ENCODE results near the gene SNX9.
"Not testable (repeated sequence)": the region's sequence is repeated elsewhere in the genome, so short reads cannot be mapped to it uniquely, and the experiment has no call there.

SNX9 gene

DNA sequence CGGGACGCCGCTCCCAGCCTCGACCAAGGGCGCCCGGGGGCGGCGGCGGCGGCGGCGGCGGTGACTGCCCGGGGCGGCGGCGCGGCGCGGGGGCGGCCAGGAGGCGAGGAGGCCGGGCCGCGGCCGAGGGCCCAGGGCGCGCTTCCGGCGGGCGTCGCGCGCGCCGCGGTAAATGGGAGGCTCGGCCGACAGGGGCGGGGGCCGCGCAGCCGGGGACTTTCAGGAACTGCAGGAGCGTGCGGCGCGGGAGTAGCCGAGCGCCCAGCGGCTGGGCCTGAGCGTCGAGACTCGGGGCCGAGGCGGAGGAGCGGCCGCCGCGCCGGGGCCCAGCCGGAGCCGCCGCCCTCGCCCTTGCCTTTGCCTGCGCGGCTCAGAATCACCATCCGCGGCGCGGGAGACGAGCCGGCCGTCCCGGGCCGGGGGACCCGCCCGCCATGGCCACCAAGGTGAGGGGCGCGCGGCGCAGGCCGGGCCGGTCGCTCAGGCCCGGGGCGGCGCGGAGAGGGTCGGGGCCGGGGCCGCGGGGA is at the start of gene SNX9:
SNX9 (plus strand) TSS at position 246 of the 527 bp plus-strand sequence; CDS start at position 435, 189 bp downstream.
- no peak for DNase-seq (ENCODE audit: low read depth in 2 of 2)

- DNase-seq (ENCODE audit: low read depth in 2 of 2): no peak
These were observed 49.7 kb upstream of the SNX9 start for GRCh38 chr6:157773248-157773773.

DNA sequence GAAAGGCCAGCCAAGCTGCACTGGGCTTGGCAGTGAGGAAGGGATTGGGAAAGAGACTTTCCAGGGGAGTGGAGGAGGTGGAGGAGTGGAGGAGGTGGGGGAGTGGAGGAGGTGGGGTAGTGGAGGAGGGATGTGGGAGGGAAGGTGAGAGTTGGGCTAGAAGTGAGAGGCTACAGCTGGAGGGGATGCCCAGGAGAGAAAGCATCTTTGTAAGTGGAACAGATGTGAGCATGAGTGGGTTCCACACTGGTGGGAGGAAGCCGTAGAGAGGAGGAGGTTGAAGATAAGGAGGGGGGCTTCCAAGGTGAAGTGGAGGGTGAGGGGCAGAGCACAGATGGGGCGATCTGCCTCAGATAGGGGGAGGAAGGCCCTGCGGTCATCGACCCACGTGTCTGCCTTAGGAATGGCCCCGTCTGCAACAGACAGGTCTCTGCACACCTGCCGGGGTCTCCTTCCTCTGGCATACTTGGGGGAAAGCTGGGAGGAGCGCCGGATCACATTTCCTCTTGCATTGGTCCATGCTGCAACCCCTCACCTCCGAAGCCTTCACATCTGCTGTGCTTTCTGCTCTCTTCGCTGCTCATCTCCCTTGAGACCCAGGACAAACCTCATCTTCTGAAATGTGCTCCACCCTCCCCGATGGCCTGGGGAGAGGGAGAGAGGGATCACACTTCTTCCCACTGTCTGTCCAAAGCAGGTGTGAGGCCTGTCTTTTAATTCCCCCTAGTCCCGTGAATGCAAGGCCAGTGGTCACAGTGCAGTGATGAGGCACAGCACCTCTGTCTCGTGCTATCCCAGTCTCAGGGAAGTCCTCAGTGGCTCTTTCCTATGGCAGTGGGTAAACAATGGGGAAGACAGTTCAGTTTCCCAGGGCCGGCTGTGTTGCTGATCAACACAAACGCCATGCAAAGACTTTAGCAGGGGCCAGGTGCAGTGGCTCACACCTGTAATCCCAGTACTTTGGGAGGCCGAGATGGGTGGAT is 48.6 kb upstream of the SNX9 start:
- no peak for DNase-seq (ENCODE audit: low read depth in 2 of 2)

DNA sequence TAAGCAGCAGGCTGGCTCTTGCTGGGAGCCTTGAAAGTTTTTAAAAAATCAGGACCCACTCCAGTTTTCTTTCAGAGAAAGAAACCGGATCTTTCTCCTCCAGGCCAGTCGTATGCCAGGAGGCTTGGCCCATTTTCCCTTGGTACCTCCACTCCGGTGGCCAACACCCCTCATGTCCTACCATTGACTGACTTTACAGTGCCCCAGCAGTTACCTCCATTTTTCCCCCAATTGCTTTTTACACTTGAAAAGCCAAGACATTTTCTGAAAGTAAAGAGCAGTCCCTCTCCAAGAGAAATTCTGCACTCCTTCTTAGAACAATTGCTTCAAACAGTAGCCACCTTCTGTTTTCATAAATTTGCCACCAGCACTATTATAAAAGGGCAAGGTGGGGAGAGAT is 47.7 kb upstream of the SNX9 start:
- no peak for DNase-seq (ENCODE audit: low read depth in 2 of 2)

DNA sequence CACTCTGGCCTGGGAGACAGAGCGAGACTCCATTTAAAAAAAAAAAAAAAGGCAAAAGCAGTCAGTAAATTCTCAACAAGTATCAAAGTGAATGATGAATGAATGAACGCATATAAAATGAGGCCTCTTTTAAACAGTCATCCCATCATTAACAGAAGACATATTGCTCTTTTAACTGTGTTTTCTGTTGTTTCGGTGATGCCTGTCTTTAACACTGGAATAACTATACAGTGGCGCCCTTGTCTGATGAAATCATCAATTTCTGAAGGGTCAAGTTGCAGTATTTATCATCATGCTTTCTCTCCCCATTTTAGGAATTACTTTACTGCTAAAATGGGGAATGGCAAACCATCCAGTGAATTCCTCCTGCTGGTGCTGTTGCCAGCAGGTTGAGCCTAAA is 45.7 kb upstream of the SNX9 start:
- no peak for DNase-seq (ENCODE audit: low read depth in 2 of 2)

- DNase-seq (ENCODE audit: low read depth in 2 of 2): no peak
These were observed 44.3 kb upstream of the SNX9 start for GRCh38 chr6:157778719-157779118.

DNA sequence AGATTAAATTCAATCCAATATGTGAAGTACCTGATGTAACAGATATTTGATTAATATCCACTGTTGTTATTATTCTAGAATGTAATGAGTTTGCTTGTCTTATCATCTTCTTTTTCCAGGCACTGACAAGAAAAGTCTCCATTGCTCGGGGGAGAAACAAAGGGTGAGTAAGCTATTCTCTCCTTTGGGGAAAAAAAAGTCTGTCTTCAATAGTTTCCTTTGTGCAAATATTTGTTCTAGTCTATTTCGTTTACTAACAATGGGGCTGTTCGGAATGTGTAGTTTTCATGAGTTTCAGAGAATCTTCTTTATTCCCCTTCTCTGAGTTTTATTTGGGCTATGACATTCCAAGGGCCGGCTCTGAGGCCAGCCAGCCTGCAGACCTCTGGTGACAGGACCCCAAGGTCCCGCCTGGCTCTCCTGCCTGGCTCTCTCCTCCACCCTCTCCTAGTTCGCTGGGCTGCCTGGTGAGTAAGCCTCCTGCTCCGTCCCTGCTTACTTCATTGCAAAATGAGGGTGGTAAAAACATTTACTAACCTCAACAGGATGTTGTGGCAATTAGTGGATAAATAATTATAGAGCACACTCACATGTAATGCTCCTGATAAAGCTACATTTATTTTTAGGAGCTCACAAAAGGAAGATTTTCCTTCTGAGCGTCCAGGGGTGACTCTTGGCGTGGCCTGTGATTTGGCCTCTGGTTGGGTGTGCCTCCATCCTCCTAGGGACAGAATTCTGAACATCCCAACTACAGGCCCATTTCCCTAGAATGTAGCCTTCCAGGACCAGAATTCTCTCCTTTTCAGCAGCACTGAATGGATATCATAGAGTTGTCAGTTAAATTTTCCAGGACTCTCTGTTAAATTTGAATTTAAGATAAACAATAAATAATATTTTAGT is 43.1 kb upstream of the SNX9 start:
- DNase-seq (ENCODE audit: low read depth in 2 of 2): no peak

DNA sequence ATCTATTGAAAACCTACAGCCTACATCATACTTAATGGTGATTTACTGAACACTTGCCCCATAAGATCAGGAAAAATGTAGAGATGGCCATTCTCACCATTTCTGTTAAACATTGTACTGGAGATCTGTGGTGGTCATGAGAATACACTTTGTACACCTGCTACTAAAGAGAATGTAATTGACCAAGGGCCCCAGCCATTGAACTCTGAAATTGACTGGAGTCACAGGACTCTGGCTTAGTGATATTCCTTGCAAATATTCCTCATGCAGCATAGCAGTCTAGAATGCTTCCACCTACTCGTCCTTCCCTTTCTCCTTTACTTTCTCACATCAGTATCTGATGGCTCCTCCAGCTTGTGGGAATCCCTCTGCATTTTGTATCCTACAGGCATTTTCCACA is 37.4 kb upstream of the SNX9 start:
- DNase-seq (ENCODE audit: low read depth in 2 of 2): no peak

GRCh38 chr6:157786221-157786620 is 36.8 kb upstream of the SNX9 start:
- DNase-seq (ENCODE audit: low read depth in 2 of 2): no peak

DNA sequence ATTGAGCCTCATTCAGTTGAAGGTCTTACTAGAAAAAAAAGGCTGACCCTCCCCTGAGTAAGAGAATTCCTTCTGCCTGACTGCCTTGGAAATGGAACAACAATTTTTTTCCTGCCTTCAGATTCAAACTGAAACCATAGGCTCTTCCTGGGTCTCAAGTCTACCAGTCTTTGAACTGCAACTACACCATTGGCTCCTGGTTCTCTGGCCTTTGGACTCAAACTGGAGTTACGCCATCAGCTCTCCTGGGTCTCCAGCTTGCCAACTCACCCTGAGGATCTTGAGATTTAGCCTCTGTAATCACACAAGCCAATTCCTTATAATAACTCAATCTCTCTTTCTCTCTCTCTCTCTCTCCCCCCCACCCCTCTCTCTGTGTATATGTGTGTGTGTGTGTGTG is 36.0 kb upstream of the SNX9 start:
- DNase-seq (ENCODE audit: low read depth in 2 of 2): no peak

DNA sequence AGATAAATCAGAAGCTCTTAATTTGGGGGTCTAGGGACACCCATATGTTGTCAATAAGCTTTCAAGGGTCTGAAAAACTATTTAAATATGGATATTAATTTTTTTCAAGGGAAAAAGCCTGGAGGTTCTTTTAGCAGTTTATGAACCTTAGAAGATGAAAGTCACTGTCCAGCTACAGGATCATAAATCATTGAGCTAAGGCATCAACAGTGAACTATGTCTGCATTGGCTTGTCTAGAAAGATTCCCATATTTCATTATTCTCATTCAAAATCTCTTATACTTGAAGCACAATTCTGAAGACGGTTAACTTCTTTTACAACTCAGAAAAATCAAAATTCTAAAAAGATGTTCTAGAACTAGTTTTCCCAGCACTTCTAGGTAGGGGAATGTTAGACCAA is 34.9 kb upstream of the SNX9 start:
- DNase-seq (ENCODE audit: low read depth in 2 of 2): no peak

- no peak for DNase-seq (ENCODE audit: low read depth in 2 of 2)
These were observed 33.7 kb upstream of the SNX9 start for GRCh38 chr6:157789297-157789696.

- DNase-seq (ENCODE audit: low read depth in 2 of 2): no peak
These were observed 33.2 kb upstream of the SNX9 start for GRCh38 chr6:157789861-157790260.

GRCh38 chr6:157790548-157791160 is 32.4 kb upstream of the SNX9 start:
- DNase-seq (ENCODE audit: low read depth in 2 of 2): no peak

DNA sequence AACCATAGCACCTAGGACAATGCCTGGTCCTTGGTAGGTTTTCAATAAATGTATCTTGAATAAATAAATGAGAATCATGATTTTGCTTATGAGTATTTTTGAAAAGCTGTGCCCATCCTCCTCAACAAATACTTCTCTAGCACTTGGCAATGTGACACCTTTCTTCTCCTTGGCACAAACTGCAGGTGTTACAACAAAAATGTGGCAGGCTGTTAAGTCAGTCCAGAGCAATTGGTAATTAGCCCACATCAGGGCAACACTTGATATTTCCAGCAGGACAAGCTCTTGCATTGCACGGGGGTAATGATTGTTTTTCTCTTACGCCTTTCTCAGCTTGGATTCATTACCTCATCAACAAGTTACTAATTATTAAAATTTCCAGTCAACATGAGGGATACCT is 31.6 kb upstream of the SNX9 start:
- no peak for DNase-seq (ENCODE audit: low read depth in 2 of 2)

DNA sequence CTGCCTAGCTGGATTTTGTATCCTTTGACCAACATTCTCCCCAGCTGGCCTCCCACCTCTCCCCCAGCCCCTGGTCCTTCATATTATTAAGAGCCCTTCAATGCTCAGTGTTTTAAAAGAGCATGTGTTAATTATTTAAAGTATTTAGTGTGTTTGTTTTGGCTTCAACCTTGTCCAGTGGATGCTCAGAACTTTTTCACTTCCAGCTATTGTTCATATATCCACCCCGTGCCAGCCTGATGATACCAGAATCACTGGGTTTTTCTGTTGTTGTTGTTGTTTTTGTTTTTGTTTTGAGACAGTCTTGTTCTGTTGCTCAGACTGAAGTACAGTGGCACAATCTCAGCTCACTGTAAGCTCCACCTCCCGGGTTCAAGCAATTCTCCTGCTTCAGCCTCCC is 30.4 kb upstream of the SNX9 start:
- DNase-seq (ENCODE audit: low read depth in 2 of 2): no peak

- DNase-seq (ENCODE audit: low read depth in 2 of 2): not testable (repeated sequence)
These were observed 29.0 kb upstream of the SNX9 start for GRCh38 chr6:157794012-157794411.

- DNase-seq (ENCODE audit: low read depth in 2 of 2): no peak
These were observed 27.2 kb upstream of the SNX9 start for GRCh38 chr6:157795841-157796240.

DNA sequence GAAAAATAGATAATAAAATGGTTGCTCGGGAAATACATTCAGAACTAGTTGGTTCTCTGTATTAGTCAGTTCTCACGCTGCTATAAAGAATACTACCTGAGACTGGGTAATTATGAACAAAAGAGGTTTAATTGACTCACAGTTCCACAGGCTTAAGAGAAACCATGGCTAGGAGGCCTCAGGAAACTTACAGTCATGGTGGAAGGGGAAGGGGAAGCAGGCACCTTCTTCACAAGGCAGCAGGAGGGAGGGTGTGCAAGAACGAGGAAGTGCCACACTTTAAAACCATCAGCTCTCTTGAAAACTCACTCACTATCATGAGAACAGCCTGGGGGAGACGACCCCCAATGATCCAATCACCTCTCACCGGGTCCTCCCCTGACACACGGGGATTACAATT is 24.2 kb upstream of the SNX9 start:
- DNase-seq (ENCODE audit: low read depth in 2 of 2): no peak

- DNase-seq (ENCODE audit: low read depth in 2 of 2): not testable (repeated sequence)
These were observed 23.5 kb upstream of the SNX9 start for GRCh38 chr6:157799561-157799960.

GRCh38 chr6:157800420-157801237 is 22.4 kb upstream of the SNX9 start:
- DNase-seq (ENCODE audit: low read depth in 2 of 2): no peak

All from fibroblast of skin of left biceps (primary cell).